Ascending aorta (tissue), 2 donors: ENCODE measurements around the gene TMEM59L. TPM values are rescaled to one million over a fixed set of nuclear protein-coding genes. Genes with fewer than 3 reads are reported as not detected.
A peak's percentile ranks its signal among the peaks of the same experiment; 100 is the strongest.

Source experiments
- DNase-seq, 2 donors: peaks; one replicate each; pipeline ENCODE4 v3.0.0-alpha.2; 2019; ENCODE audit warnings: low spot score in 2 of 2
- H3K27ac ChIP-seq, 2 donors: fragments of 200-600 bp; sonication (generic); one replicate each; pipeline ENCODE4 v1.5.1; 2016 to 2017; ENCODE audit warnings: mild to moderate bottlenecking in 1 of 2
- H3K27me3 ChIP-seq: fragments of 200-600 bp; sonication (generic); one replicate; pipeline ENCODE4 v1.5.1; 2017
- H3K36me3 ChIP-seq, 2 donors: fragments of 200-600 bp; sonication (generic); one replicate each; pipeline ENCODE4 v1.5.1; 2016
- H3K4me1 ChIP-seq, 2 donors: fragments of 200-600 bp; sonication (generic); one replicate each; pipeline ENCODE4 v1.5.1; 2016 to 2017; ENCODE audit warnings: mild to moderate bottlenecking in 1 of 2
- H3K4me3 ChIP-seq, 2 donors: fragments of 200-600 bp; sonication (generic); one replicate each; pipeline ENCODE4 v1.5.1; 2016 to 2017; ENCODE audit warnings: mild to moderate bottlenecking in 1 of 2
- H3K9me3 ChIP-seq, 2 donors: fragments of 200-600 bp; sonication (generic); one replicate each; pipeline ENCODE4 v1.5.1; 2016
- intact Hi-C: fragments of 100-400 bp; cut with DNase I; formaldehyde crosslinking; loops from one replicate; pipeline ENCODE4 v1.15.1; 2023
- total RNA-seq: library from RNA; depleted of rRNA; stranded (reverse); fragments of >200 nt; gene quantifications from one replicate; pipeline ENCODE4 v1.1.0, GENCODE V29; 2016
- TF ChIP-seq, protein P1 (sequence below), 3 experiments: fragments of 200-600 bp in 2 of 3; fragments of 450-650 bp in 1 of 3; sonication (generic) in 2 of 3; IDR thresholded peaks; one replicate each; pipeline ENCODE4 v1.5.1; 2016 to 2019; ENCODE audit warnings: antibody characterized with exemption in 3 of 3, mild to moderate bottlenecking in 1 of 3, moderate library complexity in 1 of 3

Gene TMEM59L
- total RNA-seq, 1 donor from 2014 or later, result not detected

DNA sequence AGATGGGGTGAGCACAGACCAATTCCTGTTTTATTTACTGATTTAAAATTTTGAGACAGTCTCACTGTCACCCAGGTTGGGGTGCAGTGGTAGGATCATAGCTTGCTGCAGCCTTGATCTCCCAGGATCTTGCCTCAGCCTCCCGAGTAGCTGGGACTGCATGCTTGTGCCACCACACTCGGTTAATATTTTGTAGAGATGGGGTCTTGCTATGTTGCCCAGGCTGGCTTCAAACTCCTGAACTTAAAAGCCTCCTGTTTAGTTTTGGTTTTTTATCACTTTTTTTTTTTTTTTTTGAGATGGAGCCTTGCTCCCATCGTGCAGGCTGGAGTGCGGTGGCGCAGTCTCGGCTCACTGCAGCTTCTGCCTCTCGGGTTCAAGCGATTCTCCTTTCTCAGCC is 36.3 kb upstream of the TMEM59L start:
- no peak overlapping the region for H3K27ac ChIP-seq
- no peak for DNase-seq
- H3K9me3 ChIP-seq, result no peaks in the 10 kb centered on the region
- intact Hi-C loops, result no loop called here
- no peak overlapping the region for H3K4me3 ChIP-seq
- peaks cover 11 to 13% of the 10 kb centered on the region in 2 donors for H3K4me1 ChIP-seq
- no peaks in the 10 kb centered on the region for H3K27me3 ChIP-seq
- TF ChIP-seq, protein P1, sequence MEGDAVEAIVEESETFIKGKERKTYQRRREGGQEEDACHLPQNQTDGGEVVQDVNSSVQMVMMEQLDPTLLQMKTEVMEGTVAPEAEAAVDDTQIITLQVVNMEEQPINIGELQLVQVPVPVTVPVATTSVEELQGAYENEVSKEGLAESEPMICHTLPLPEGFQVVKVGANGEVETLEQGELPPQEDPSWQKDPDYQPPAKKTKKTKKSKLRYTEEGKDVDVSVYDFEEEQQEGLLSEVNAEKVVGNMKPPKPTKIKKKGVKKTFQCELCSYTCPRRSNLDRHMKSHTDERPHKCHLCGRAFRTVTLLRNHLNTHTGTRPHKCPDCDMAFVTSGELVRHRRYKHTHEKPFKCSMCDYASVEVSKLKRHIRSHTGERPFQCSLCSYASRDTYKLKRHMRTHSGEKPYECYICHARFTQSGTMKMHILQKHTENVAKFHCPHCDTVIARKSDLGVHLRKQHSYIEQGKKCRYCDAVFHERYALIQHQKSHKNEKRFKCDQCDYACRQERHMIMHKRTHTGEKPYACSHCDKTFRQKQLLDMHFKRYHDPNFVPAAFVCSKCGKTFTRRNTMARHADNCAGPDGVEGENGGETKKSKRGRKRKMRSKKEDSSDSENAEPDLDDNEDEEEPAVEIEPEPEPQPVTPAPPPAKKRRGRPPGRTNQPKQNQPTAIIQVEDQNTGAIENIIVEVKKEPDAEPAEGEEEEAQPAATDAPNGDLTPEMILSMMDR (IDR thresholded peaks at IDR 0.05), result no peak
- peaks cover 30 to 43% of the 10 kb centered on the region in 2 donors for H3K36me3 ChIP-seq

DNA sequence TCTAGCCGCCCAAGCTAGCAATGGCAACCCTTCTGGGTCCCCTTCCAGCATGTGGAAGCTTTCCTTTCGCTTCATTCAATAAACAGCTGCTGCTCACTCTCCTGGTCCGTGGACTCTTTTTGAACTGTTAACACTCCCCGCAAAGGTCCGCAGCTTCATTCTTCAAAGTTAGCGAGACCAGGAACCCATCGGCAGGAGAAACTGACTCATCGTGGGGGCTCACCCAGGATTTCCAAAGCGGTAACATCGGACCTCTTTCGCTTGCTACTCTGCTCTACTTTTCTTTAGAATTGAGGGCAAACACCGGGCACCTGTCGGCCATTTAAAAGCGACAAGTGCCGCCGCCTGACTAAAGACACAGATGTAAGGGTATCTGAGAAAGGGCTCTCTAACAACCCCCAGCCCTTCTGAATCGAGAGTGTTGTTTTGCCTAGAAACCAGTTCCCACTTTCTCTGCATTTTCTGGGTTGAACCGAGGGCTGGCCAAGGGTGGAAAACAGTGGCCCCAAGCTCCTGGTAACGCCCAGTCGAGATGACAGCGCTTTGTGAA is 35.2 kb upstream of the TMEM59L start:
- Histone ChIP-seq H3K27ac (no peak overlapping the region), H3K9me3 (no peaks in the 10 kb centered on the region), H3K4me3 (no peak overlapping the region), H3K36me3 (peaks cover 30 to 43% of the 10 kb centered on the region in 2 donors), H3K4me1 (peaks cover 6 to 11% of the 10 kb centered on the region in 2 donors), H3K27me3 (no peaks in the 10 kb centered on the region)
- intact Hi-C loops, result no loop called here
- TF ChIP-seq, protein P1 (IDR thresholded peaks at IDR 0.05), result no peak
- DNase-seq, result no peak

DNA sequence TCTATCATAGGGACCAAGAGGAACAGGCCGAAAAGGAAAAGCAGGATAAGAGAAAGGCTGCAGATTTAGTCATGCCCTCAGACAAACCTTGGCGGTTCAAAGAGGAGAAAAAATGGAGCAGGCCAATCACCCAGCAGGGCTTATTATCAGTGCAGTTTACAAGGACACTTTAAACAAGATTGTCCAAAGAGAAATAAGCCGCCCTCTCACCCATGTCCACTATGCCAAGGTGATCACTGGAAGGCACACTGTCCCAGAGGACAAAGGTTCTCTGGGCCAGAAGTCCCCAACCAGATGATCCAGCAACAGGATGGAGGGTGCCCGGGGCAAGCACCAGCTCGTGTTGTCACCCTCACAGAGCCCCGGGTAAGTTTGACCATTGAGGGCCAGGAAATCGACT is 32.4 kb upstream of the TMEM59L start:
- TF ChIP-seq, protein P1 (IDR thresholded peaks at IDR 0.05), result no peak
- Histone ChIP-seq H3K27ac (no peak overlapping the region), H3K9me3 (no peaks in the 10 kb centered on the region), H3K27me3 (no peaks in the 10 kb centered on the region), H3K4me1 (no peaks in the 10 kb centered on the region), H3K36me3 (peaks cover 11 to 20% of the 10 kb centered on the region in 2 donors), H3K4me3 (no peak overlapping the region)
- no peak for DNase-seq
- intact Hi-C loops, result no loop called here

DNA sequence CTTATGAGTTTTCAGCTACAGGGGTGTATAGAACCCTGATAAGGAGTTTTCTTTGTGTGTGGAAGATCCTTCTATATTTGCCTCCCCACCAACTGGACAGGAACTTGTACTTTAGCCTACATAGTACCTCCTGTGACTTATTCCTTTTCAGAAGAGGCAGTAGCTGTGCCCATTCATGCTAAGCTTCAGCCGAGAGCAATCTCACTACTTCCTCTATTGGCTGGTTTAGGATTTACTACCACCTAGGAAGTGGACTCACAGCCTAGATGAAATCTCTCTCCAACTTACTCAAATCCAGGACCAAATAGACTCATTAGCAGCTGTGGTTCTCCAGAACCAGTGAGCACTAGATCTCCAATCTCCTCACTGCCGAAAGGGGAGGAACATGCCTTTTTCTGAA is 26.4 kb upstream of the TMEM59L start:
- intact Hi-C loops, result no loop called here
- H3K36me3 ChIP-seq, result peaks cover 5 to 8% of the 10 kb centered on the region in 2 donors
- TF ChIP-seq, protein P1 (IDR thresholded peaks at IDR 0.05), result peak in 1 of 3 experiments; percentile 6
- DNase-seq, result no peak
- H3K4me3 ChIP-seq, result no peak overlapping the region
- no peak overlapping the region for H3K27ac ChIP-seq
- H3K9me3 ChIP-seq, result no peaks in the 10 kb centered on the region
- no peaks in the 10 kb centered on the region for H3K27me3 ChIP-seq
- peaks cover 6 to 9% of the 10 kb centered on the region in 2 donors for H3K4me1 ChIP-seq

DNA sequence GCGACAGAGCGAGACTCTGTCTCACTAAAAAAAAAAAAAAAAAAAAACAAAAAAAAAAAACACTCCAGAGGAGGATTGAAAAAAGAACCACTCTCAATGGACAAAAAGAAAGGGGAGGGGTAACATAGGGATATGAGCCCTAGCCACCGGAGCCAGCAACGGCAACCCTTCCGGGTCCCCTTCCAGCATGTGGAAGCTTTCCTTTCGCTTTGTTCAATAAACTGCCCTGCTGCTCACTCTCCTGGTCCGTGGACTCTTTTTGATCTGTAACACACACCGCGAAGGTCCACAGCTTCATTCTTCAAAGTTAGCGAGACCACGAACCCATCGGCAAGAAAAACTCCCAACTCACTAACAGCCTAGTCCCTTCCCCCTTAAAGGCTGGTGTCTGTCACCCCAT is 25.1 kb upstream of the TMEM59L start:
- Histone ChIP-seq H3K4me1 (peaks cover 6 to 9% of the 10 kb centered on the region in 2 donors), H3K36me3 (peaks cover 5 to 8% of the 10 kb centered on the region in 2 donors), H3K27me3 (no peaks in the 10 kb centered on the region), H3K4me3 (no peak overlapping the region), H3K9me3 (no peaks in the 10 kb centered on the region), H3K27ac (peak overlapping the region in 1 of 2 donors; percentile 81)
- TF ChIP-seq, protein P1 (IDR thresholded peaks at IDR 0.05), result no peak
- no peak for DNase-seq
- intact Hi-C loops, result no loop called here
